GM23248 (cell line): ENCODE data around the gene SCAPER.

Source experiments
- EZH2 ChIP-seq: fragments of 200-600 bp; sonication (generic); IDR thresholded peaks from 2 replicates; pipeline ENCODE4 v1.6.1; 2018; ENCODE audit warnings: antibody characterized with exemption, mild to moderate bottlenecking; ENCODE audit not compliant: insufficient read depth, poor library complexity, severe bottlenecking
- EZH2phosphoT487 ChIP-seq: fragments of 200-600 bp; sonication (generic); IDR thresholded peaks from 2 replicates; pipeline ENCODE4 v1.6.1; 2018; ENCODE audit warnings: antibody characterized with exemption, moderate library complexity, mild to moderate bottlenecking, low read depth; ENCODE audit not compliant: insufficient read depth

DNA sequence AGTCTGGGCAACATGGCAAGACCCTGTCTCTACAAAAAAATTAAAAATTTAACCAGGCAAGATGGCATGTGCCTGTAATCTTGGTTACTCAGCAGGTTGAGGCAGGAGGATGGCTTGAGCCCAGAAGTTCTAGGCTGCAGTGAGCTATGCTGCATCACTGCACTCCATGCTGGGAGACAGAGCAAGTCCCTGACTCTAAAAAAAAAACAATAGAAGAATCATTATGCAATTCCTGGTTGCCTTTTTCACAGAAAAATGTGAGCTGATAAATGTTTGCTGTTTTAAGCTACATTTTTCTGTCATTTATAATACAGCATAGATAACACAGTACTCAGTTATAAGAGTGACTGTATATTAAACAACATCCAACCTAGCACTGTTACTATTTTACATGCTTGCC lies 148.8 kb downstream of the SCAPER start:
- no peak for TF ChIP-seq EZH2phosphoT487
- no peak for TF ChIP-seq EZH2
